Panc1 (cell line): ENCODE results near the gene CD4. TPM values are rescaled to one million over a fixed set of nuclear protein-coding genes. Genes with fewer than 3 reads are reported as not detected.
A peak's percentile ranks its signal among the peaks of the same experiment; 100 is the strongest.

Experiments used
- ATAC-seq: fragments of 200-7000 bp; cut with Tn5 transposase; 2 replicates; pipeline ENCODE4 v1.9.1; 2020; ENCODE audit warnings: mild to moderate bottlenecking, moderate library complexity
- BruUV-seq: library from RNA; stranded (reverse); fragments of 400-500 nt; replicated peaks from 2 replicates; lab custom pipeline; 2021; lab: Mats Ljungman, UMichigan
- CTCF ChIA-PET: fragments of 300-600 bp; sonication (Branson Sonifier 250); formaldehyde crosslinking; loops from one replicate; lab custom pipeline; 2022; ENCODE audit warnings: antibody characterized with exemption; lab: Charles Lee
- POLR2A ChIA-PET: fragments of 300-600 bp; sonication (Branson Sonifier 250); formaldehyde crosslinking; loops from one replicate; lab custom pipeline; 2022; ENCODE audit warnings: antibody characterized with exemption; lab: Charles Lee
- DNase-seq: peaks from one replicate; pipeline ENCODE4 v3.0.0-alpha.2; 2010; ENCODE audit warnings: low read depth, low spot score
- H3K27ac ChIP-seq: 2 replicates; pipeline ENCODE4 v1.5.1; 2011; ENCODE audit warnings: mild to moderate bottlenecking, low read length, inconsistent platforms
- H3K27me3 ChIP-seq: fragments of 200-500 bp; sonication (Bioruptor generic); 2 replicates; pipeline ENCODE4 v1.6.0; 2014; ENCODE audit warnings: low read length, inconsistent platforms; ENCODE audit not compliant: control insufficient read depth, insufficient read depth
- H3K36me3 ChIP-seq: fragments of 200-500 bp; sonication (Bioruptor generic); 2 replicates; pipeline ENCODE4 v1.5.1; 2014; ENCODE audit warnings: inconsistent platforms, mild to moderate bottlenecking, low read length, moderate library complexity; ENCODE audit not compliant: control insufficient read depth, insufficient read depth
- H3K4me1 ChIP-seq: 2 replicates; pipeline ENCODE4 v1.5.1; 2011; ENCODE audit warnings: inconsistent platforms, mild to moderate bottlenecking, low read length, moderate library complexity; ENCODE audit not compliant: control insufficient read depth, insufficient read depth
- H3K4me3 ChIP-seq, 2 experiments: 2 replicates each; pipeline ENCODE4 v1.5.1; 2011 to 2012; ENCODE audit warnings: low read depth in 2 of 2, low read length in 2 of 2, mild to moderate bottlenecking in 2 of 2, inconsistent platforms in 1 of 2, moderate library complexity in 1 of 2
- H3K9me3 ChIP-seq: fragments of 200-500 bp; sonication (Bioruptor generic); 2 replicates; pipeline ENCODE4 v1.5.1; 2014; ENCODE audit warnings: low read depth, mild to moderate bottlenecking, inconsistent platforms, low read length, moderate library complexity; ENCODE audit not compliant: control insufficient read depth, insufficient read depth
- POLR2AphosphoS5 ChIP-seq: IDR thresholded peaks from 2 replicates; pipeline ENCODE4 v1.6.1; 2012; ENCODE audit warnings: mild to moderate bottlenecking, low read depth, low read length, moderate library complexity
- SIN3A ChIP-seq: IDR thresholded peaks from 2 replicates; pipeline ENCODE4 v1.6.1; 2012; ENCODE audit warnings: low read depth, mild to moderate bottlenecking, low read length, moderate library complexity, borderline replicate concordance; ENCODE audit not compliant: insufficient read depth
- TCF7L2 ChIP-seq: IDR thresholded peaks from 2 replicates; pipeline ENCODE4 v1.6.1; 2011; ENCODE audit warnings: mild to moderate bottlenecking, low read depth, low read length, inconsistent platforms
- in situ Hi-C: cut with HindIII; loops from 2 replicates; pipeline ENCODE4 v1.10.0; 2016; ENCODE audit warnings: low sequenced_read_pairs, low pct_unique_long_range_greater_than_20kb
- intact Hi-C: fragments of 100-400 bp; cut with micrococcal nuclease; formaldehyde crosslinking; loops from one replicate; pipeline ENCODE4 v1.10.0; 2022; ENCODE audit not compliant: unreplicated experiment
- total RNA-seq: library from RNA; stranded (reverse); gene quantifications from one replicate; pipeline ENCODE4 v1.2.1, GENCODE V29; 2021; ENCODE audit not compliant: unreplicated experiment
- TF ChIP-seq, protein P1 (sequence below): fragments of 450-650 bp; IDR thresholded peaks from 2 replicates; pipeline ENCODE4 v1.5.1; 2017; ENCODE audit warnings: mild to moderate bottlenecking
- TF ChIP-seq, protein P2 (sequence below), 2 experiments: IDR thresholded peaks; 2 replicates each; pipeline ENCODE4 v1.6.1; 2011 to 2012; ENCODE audit warnings: low read depth in 2 of 2, control low read depth in 1 of 2, low read length in 1 of 2, mild to moderate bottlenecking in 1 of 2, moderate library complexity in 1 of 2; ENCODE audit not compliant: insufficient read depth in 1 of 2

The CD4 gene
- total RNA-seq, 1 experiment from 2014 or later = 0.23 TPM

DNA sequence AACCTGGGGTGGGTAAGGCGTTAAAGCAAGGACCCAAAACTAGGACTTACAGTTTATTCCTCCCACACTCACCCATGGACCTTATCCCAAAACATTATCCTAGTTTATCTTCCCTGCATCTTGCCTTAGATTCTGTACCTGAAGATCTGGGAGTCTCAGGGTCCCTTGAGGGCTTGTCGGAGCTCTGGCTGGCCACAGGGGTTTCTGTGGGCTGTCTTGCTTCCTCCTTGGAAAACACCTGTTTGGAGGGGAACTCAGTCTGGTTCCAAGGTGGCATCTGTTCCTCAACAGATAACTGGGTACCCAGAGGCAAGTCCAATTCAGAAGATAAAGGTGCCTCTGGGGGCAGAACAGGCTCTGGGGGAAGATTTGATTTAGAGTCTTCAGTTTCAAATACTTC lies 60.1 kb downstream of the CD4 start:
- Histone ChIP-seq H3K4me1 (peaks cover 15% of the 10 kb centered on the region), H3K9me3 (no peaks in the 10 kb centered on the region), H3K27ac (no peak overlapping the region), H3K36me3 (peaks cover 10% of the 10 kb centered on the region), H3K4me3 (no peak overlapping the region; a peak in 1 of 4 replicates), H3K27me3 (no peaks in the 10 kb centered on the region)
- intact Hi-C loops (no loop called here), in situ Hi-C loops (no loop called here)
- ATAC-seq (no peak), DNase-seq (no peak)
- no TSS peak for BruUV-seq
- ChIA-PET CTCF (no interaction called here), POLR2A (interaction anchor here (0.5 kb wide), 1 partner anchor 60 kb away, joined by 4 read pairs; no protein-coding TSS in a partner anchor)
- TF ChIP-seq SIN3A (no peak), POLR2AphosphoS5 (no peak), TCF7L2 (no peak)
- TF ChIP-seq, protein P1, sequence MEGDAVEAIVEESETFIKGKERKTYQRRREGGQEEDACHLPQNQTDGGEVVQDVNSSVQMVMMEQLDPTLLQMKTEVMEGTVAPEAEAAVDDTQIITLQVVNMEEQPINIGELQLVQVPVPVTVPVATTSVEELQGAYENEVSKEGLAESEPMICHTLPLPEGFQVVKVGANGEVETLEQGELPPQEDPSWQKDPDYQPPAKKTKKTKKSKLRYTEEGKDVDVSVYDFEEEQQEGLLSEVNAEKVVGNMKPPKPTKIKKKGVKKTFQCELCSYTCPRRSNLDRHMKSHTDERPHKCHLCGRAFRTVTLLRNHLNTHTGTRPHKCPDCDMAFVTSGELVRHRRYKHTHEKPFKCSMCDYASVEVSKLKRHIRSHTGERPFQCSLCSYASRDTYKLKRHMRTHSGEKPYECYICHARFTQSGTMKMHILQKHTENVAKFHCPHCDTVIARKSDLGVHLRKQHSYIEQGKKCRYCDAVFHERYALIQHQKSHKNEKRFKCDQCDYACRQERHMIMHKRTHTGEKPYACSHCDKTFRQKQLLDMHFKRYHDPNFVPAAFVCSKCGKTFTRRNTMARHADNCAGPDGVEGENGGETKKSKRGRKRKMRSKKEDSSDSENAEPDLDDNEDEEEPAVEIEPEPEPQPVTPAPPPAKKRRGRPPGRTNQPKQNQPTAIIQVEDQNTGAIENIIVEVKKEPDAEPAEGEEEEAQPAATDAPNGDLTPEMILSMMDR = no peak
- TF ChIP-seq, protein P2, sequence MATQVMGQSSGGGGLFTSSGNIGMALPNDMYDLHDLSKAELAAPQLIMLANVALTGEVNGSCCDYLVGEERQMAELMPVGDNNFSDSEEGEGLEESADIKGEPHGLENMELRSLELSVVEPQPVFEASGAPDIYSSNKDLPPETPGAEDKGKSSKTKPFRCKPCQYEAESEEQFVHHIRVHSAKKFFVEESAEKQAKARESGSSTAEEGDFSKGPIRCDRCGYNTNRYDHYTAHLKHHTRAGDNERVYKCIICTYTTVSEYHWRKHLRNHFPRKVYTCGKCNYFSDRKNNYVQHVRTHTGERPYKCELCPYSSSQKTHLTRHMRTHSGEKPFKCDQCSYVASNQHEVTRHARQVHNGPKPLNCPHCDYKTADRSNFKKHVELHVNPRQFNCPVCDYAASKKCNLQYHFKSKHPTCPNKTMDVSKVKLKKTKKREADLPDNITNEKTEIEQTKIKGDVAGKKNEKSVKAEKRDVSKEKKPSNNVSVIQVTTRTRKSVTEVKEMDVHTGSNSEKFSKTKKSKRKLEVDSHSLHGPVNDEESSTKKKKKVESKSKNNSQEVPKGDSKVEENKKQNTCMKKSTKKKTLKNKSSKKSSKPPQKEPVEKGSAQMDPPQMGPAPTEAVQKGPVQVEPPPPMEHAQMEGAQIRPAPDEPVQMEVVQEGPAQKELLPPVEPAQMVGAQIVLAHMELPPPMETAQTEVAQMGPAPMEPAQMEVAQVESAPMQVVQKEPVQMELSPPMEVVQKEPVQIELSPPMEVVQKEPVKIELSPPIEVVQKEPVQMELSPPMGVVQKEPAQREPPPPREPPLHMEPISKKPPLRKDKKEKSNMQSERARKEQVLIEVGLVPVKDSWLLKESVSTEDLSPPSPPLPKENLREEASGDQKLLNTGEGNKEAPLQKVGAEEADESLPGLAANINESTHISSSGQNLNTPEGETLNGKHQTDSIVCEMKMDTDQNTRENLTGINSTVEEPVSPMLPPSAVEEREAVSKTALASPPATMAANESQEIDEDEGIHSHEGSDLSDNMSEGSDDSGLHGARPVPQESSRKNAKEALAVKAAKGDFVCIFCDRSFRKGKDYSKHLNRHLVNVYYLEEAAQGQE (IDR thresholded peaks at IDR 0.05; ENCODE audit: insufficient read depth in 1 of 2, low read depth in 2 of 2, low read length in 1 of 2) = no peak

DNA sequence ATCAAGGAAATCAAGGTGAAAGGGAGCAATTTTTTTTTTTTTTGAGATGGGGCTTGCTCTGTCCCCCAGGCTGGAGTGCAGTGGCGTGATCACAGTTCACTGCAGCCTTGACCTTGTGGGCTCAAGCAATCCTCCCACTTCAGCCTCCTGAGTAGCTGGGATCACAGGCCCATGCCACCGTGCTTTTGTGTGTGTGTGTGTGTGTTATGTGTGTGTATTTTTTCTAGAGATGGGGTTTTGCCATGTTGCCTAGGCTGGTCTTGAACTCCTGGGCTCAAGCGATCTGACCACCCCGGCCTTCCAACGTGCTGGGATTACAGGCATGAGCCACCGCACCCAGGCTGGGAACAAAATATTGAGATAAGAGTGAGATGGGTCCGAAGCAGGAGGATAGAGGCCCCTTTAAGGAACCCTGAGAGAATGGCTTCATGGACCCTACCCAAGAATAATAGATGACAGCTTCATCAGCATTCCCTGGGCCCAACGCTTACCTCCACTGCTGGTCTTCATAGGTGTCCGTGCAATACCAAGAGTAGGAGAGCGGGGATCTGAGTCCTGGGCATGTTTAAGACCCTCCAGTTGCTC lies 60.7 kb downstream of the CD4 start:
- intact Hi-C loops (no loop called here), in situ Hi-C loops (no loop called here)
- DNase-seq (no peak), ATAC-seq (no peak)
- no TSS peak for BruUV-seq
- peaks cover 15% of the 10 kb centered on the region for H3K4me1 ChIP-seq
- CTCF ChIA-PET = no interaction called here
- H3K4me3 ChIP-seq = peak overlapping the region; percentile 75 to 89
- POLR2A ChIA-PET = interaction anchor here (0.9 to 1.1 kb wide), 2 partner anchors 75 to 126 kb away, joined by 3 read pairs; partner anchors contain the start of gene COPS7A
- H3K36me3 ChIP-seq = peaks cover 10% of the 10 kb centered on the region
- TF ChIP-seq SIN3A (no peak), TCF7L2 (no peak), POLR2AphosphoS5 (no peak)
- TF ChIP-seq, protein P2 (IDR thresholded peaks at IDR 0.05; ENCODE audit: insufficient read depth in 1 of 2, low read depth in 2 of 2, low read length in 1 of 2) = no peak
- TF ChIP-seq, protein P1 = no peak
- H3K27me3 ChIP-seq = no peaks in the 10 kb centered on the region
- H3K9me3 ChIP-seq = no peaks in the 10 kb centered on the region
- peak overlapping the region; percentile 94 for H3K27ac ChIP-seq
